Hematopoietic multipotent progenitor cell treated with erythropoietin and hydrocortisone succinate and interleukin-3 and kit ligand, for 4 days (in vitro differentiated cells): ENCODE data around the gene TECRL.

Experiments used
- DNase-seq: peaks from one replicate; pipeline ENCODE4 v3.0.0-alpha.2; 2015

TECRL gene

DNA sequence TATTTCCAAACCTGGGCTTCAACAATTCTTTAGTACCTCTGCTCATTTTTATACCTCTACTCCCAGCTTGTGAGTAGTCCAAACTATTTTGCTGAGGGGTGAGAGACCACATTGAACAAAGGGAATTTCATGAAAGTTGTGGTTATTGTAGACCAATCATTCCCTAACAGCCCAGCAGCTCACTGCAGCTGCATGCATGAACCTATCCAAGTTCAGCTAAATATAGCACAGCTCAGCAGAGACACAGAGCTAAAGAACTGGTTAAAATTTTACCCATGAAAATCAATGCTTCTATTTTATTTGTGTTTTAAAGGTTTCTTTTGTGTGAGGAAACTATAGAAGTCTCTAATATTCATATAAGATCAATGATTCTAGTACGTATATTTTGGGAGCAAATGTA is 82.7 kb downstream of the TECRL start:
- DNase-seq: no peak

DNA sequence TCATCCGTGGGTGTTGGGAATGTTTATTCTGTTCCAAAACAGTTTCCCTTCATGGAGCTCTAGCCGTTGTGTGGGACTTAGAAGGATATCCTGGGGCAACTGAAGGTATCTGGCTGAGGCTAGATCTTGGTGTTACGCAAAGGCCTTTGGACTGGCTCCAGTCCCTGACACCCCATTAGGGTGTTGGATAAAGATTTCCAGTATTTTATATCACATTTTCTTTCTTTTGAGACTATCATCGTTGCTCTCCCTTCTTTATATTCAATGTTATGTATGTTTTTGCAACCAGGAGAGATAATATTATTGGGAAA is 103.0 kb downstream of the TECRL start:
- DNase-seq: no peak

- DNase-seq: no peak
Measured at GRCh38 chr4:64305565-64306254, 103.5 kb downstream of the TECRL start.

GRCh38 chr4:64272432-64272831 is 136.8 kb downstream of the TECRL start:
- DNase-seq: no peak

DNA sequence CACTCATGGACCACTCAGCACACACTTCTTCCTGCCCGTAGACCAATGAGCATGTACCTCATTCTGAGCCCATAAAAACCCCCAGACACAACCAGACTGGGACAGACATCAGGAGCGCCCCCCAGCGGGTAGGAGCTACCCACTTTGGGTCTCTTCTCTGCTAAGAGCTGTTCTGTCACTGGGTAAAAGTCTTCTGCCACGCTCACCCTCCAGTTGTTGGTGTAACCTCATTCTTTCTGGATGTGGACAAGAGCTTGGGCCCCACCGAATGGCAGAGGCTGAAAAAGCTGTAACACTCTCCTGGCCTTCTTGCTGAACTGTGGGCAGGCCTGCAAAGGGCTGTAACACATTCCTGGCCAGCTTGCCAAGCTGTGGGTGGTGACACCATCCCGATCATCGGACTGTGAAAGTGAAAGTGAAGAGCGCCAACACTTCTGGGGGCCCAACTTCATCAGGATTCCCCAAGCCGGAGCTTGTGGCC is 137.6 kb downstream of the TECRL start:
- no peak for DNase-seq

DNA sequence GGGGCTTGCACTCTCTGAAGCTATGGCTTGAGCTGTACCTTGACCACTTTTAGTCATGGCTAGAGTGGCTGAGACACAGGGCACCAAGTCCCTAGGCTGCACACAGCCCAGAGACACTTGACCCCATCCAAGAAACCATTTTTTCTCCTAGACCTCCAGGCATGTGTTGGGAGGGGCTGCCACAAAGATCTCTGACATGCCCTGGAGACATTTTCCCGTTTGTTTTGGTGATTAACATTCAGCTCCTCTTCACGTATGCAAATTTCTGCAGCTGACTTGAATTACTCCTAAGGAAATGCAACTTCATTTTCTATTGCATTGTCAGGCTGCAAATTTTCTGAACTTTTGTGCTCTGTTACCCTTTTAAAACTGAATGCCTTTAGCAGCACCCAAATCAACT is 142.6 kb downstream of the TECRL start:
- no peak for DNase-seq

DNA sequence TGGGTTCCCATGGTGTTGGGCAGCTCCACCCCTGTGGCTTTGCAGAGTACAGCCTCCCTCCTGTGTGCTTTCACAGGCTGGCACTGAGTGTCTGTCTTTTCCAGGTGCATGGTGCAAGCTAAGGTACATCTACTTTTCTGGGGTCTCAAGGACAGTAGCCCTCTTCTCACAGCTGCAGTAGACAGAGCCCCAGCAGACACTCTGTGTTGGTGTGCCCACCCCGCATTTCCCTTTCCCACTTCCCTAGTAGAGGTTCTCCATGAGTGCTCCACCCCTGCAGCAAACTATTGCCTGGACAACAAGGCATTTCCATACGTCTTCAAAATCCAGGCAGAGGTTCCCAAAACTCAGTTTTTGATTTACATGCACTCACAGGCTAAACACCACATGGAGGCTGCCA is 143.0 kb downstream of the TECRL start:
- DNase-seq: no peak

- DNase-seq: no peak
Measured at GRCh38 chr4:64251781-64252180, 157.5 kb downstream of the TECRL start.

- no peak for DNase-seq
Measured at GRCh38 chr4:64250488-64250887, 158.8 kb downstream of the TECRL start.

GRCh38 chr4:64250061-64250460 is 159.2 kb downstream of the TECRL start:
- DNase-seq: no peak

DNA sequence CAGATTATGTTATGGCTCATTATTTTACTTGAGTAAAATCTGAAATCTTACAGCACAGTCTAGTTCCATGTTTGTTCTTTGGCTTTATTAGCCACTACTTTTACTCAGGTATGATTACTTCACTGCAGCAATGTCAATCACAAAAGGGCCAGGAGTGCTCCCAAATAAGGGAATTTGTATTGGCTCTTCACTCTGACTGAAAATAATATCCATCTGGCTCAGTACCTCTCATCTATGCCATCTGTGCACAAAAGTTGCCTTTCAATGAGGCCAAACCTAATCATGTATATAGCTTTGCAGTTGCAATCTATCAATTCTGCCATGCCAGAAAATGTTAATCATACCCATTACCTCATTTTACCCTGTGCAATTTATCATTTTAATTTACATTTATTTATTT is 161.1 kb downstream of the TECRL start:
- DNase-seq: no peak

GRCh38 chr4:64230709-64231310 is 178.4 kb downstream of the TECRL start:
- peak; percentile 18 for DNase-seq
